Activated CD8-positive, alpha-beta memory T cell treated with anti-CD3 and anti-CD28 coated beads for 4 hours (primary cell): ENCODE data around the gene PDZD2.

Source experiments
- DNase-seq, 2 donors: peaks; one replicate each; pipeline ENCODE4 v3.0.0-alpha.2; 2020; ENCODE audit warnings: low read depth in 2 of 2

PDZD2 gene

GRCh38 chr5:31823472-31823871, 184.5 kb downstream of the PDZD2 start:
- DNase-seq: no peak

- DNase-seq: no peak
These were observed 186.1 kb downstream of the PDZD2 start for GRCh38 chr5:31824869-31825517.

GRCh38 chr5:31825518-31826068, 186.7 kb downstream of the PDZD2 start:
- DNase-seq: no peak

- DNase-seq: no peak
These were observed 188.9 kb downstream of the PDZD2 start for GRCh38 chr5:31827867-31828266.

GRCh38 chr5:31832966-31833365, 194.0 kb downstream of the PDZD2 start:
- no peak for DNase-seq

- no peak for DNase-seq
These were observed 194.8 kb downstream of the PDZD2 start for GRCh38 chr5:31833710-31834109.

GRCh38 chr5:31844622-31845345, 205.9 kb downstream of the PDZD2 start:
- DNase-seq: no peak

- no peak for DNase-seq
These were observed 206.4 kb downstream of the PDZD2 start for GRCh38 chr5:31845361-31845760.

- DNase-seq: no peak
These were observed 208.0 kb downstream of the PDZD2 start for GRCh38 chr5:31846934-31847333.

- no peak for DNase-seq
These were observed 208.4 kb downstream of the PDZD2 start for GRCh38 chr5:31847354-31847753.

GRCh38 chr5:31850981-31851689, 212.2 kb downstream of the PDZD2 start:
- DNase-seq: no peak

- DNase-seq: no peak
These were observed 214.6 kb downstream of the PDZD2 start for GRCh38 chr5:31853398-31854135.

- DNase-seq: no peak
These were observed 215.5 kb downstream of the PDZD2 start for GRCh38 chr5:31854181-31855133.

- no peak for DNase-seq
These were observed 216.5 kb downstream of the PDZD2 start for GRCh38 chr5:31855134-31856040.

- DNase-seq: no peak
These were observed 220.2 kb downstream of the PDZD2 start for GRCh38 chr5:31859096-31859495.

- DNase-seq: no peak
These were observed 221.3 kb downstream of the PDZD2 start for GRCh38 chr5:31860278-31860677.

- no peak for DNase-seq
These were observed 221.9 kb downstream of the PDZD2 start for GRCh38 chr5:31860726-31861433.

GRCh38 chr5:31861601-31862000, 222.7 kb downstream of the PDZD2 start:
- DNase-seq: no peak

GRCh38 chr5:31863991-31864411, 225.1 kb downstream of the PDZD2 start:
- no peak for DNase-seq
